Osteoblast (primary cell): ENCODE results near the gene MYO1A. TPM values are rescaled to one million over a fixed set of nuclear protein-coding genes. Genes with fewer than 3 reads are reported as not detected.
A peak's percentile ranks its signal among the peaks of the same experiment; 100 is the strongest.

Experiments
- DNase-seq: peaks from one replicate; pipeline ENCODE4 v3.0.0; 2011; ENCODE audit warnings: low spot score, mixed read lengths; ENCODE audit not compliant: insufficient read length; ENCODE audit errors: missing footprints
- H2AFZ ChIP-seq: 2 replicates; pipeline ENCODE4 v1.6.0; 2011; ENCODE audit warnings: mild to moderate bottlenecking, low read length
- H3K27ac ChIP-seq: 2 replicates; pipeline ENCODE4 v1.5.1; 2011; ENCODE audit warnings: mild to moderate bottlenecking, low read depth, low read length, moderate library complexity
- H3K27me3 ChIP-seq: 2 replicates; pipeline ENCODE4 v1.6.0; 2012; ENCODE audit warnings: mild to moderate bottlenecking, control low read depth, inconsistent platforms, low read length, moderate library complexity; ENCODE audit not compliant: insufficient read depth
- H3K36me3 ChIP-seq: 2 replicates; pipeline ENCODE4 v1.5.1; 2011; ENCODE audit warnings: mild to moderate bottlenecking, low read length, control low read depth, moderate library complexity; ENCODE audit not compliant: insufficient read depth
- H3K4me1 ChIP-seq: 2 replicates; pipeline ENCODE4 v1.5.1; 2011; ENCODE audit warnings: mild to moderate bottlenecking, low read length, control low read depth, moderate library complexity; ENCODE audit not compliant: insufficient read depth
- H3K4me2 ChIP-seq: 2 replicates; pipeline ENCODE4 v1.6.0; 2011; ENCODE audit warnings: mild to moderate bottlenecking, low read length; ENCODE audit not compliant: insufficient read depth
- H3K4me3 ChIP-seq: fragments of 200-600 bp; sonication (generic); 3 replicates; pipeline ENCODE4 v1.5.1; 2012; ENCODE audit warnings: mild to moderate bottlenecking, low read length, inconsistent platforms; ENCODE audit not compliant: insufficient read depth
- H3K79me2 ChIP-seq: 2 replicates; pipeline ENCODE4 v1.6.0; 2012; ENCODE audit warnings: mild to moderate bottlenecking, low read length, control low read depth, inconsistent platforms; ENCODE audit not compliant: insufficient read depth
- H3K9me3 ChIP-seq: 2 replicates; pipeline ENCODE4 v1.5.1; 2011; ENCODE audit warnings: low read depth, low read length, control low read depth
- H4K20me1 ChIP-seq: 2 replicates; pipeline ENCODE4 v1.6.0; 2012; ENCODE audit warnings: mild to moderate bottlenecking, low read length, control low read depth; ENCODE audit not compliant: insufficient read depth
- CTCF ChIP-seq: IDR thresholded peaks from 2 replicates; pipeline ENCODE4 v1.5.1; 2011; ENCODE audit warnings: mild to moderate bottlenecking, low read depth, low read length, moderate library complexity; ENCODE audit errors: extremely low read depth
- total RNA-seq: library from RNA; depleted of rRNA; stranded (reverse); fragments of >200 nt; gene quantifications from 2 replicates; pipeline ENCODE4 v1.2.3, GENCODE V29; 2012

MYO1A gene
- total RNA-seq, 1 donor: not detected

- peak overlapping the region; percentile 84 for H2AFZ ChIP-seq
- peak; percentile 37 for DNase-seq
- TF ChIP-seq CTCF: peak; percentile 89
- H4K20me1 ChIP-seq: no peaks in the 10 kb centered on the region
- peak overlapping the region; percentile 29 for H3K27ac ChIP-seq
- no peak overlapping the region for H3K4me3 ChIP-seq
- H3K79me2 ChIP-seq: peaks cover 21% of the 10 kb centered on the region
- peaks cover 5% of the 10 kb centered on the region for H3K4me1 ChIP-seq
- H3K9me3 ChIP-seq: no peaks in the 10 kb centered on the region
- no peak overlapping the region for H3K4me2 ChIP-seq
- peaks cover 27% of the 10 kb centered on the region for H3K36me3 ChIP-seq
- H3K27me3 ChIP-seq: no peaks in the 10 kb centered on the region
Observed at GRCh38 chr12:57069523-57069922, 19.6 kb upstream of the MYO1A start.

GRCh38 chr12:57066245-57066644 is 16.3 kb upstream of the MYO1A start:
- no peak overlapping the region for H3K4me3 ChIP-seq
- no peak for TF ChIP-seq CTCF
- no peak overlapping the region for H3K4me2 ChIP-seq
- H3K27me3 ChIP-seq: no peaks in the 10 kb centered on the region
- peaks cover 4% of the 10 kb centered on the region for H3K79me2 ChIP-seq
- no peaks in the 10 kb centered on the region for H3K4me1 ChIP-seq
- no peak overlapping the region for H3K27ac ChIP-seq
- no peak for DNase-seq
- no peaks in the 10 kb centered on the region for H3K9me3 ChIP-seq
- H4K20me1 ChIP-seq: no peaks in the 10 kb centered on the region
- no peak overlapping the region for H2AFZ ChIP-seq
- peaks cover 24% of the 10 kb centered on the region for H3K36me3 ChIP-seq

GRCh38 chr12:57063991-57064685 is 14.2 kb upstream of the MYO1A start:
- Histone ChIP-seq H3K9me3 (no peaks in the 10 kb centered on the region), H3K27me3 (no peaks in the 10 kb centered on the region), H3K4me3 (no peak overlapping the region), H3K36me3 (peaks cover 28% of the 10 kb centered on the region), H3K4me1 (no peaks in the 10 kb centered on the region), H3K79me2 (peaks cover 2% of the 10 kb centered on the region), H3K4me2 (no peak overlapping the region), H2AFZ (no peak overlapping the region), H4K20me1 (no peaks in the 10 kb centered on the region), H3K27ac (peak overlapping the region; percentile 15)
- no peak for TF ChIP-seq CTCF
- DNase-seq: no peak

GRCh38 chr12:57058454-57058853 is 8.5 kb upstream of the MYO1A start:
- Histone ChIP-seq H3K4me1 (no peaks in the 10 kb centered on the region), H3K4me3 (no peak overlapping the region), H3K9me3 (no peaks in the 10 kb centered on the region), H3K4me2 (no peak overlapping the region), H3K27me3 (no peaks in the 10 kb centered on the region), H2AFZ (no peak overlapping the region), H3K36me3 (peaks cover 43% of the 10 kb centered on the region), H3K79me2 (no peaks in the 10 kb centered on the region), H4K20me1 (no peaks in the 10 kb centered on the region), H3K27ac (no peak overlapping the region)
- no peak for TF ChIP-seq CTCF
- no peak for DNase-seq
